GM13977 (cell line): Measurements from ENCODE around the gene SLC23A1.

Source experiments
- DNase-seq: peaks from one replicate; pipeline ENCODE4 v3.0.0; 2012; ENCODE audit warnings: low spot score
- in situ Hi-C: fragments of 300-500 bp; cut with MboI; formaldehyde crosslinking; loops from one replicate; pipeline ENCODE4 v1.12.0; 2022; ENCODE audit warnings: low sequenced_read_pairs, low pct_unique_long_range_greater_than_20kb, mixed read lengths, inconsistent platforms; ENCODE audit not compliant: unreplicated experiment
- TF ChIP-seq, protein P1 (sequence below): IDR thresholded peaks from 2 replicates; pipeline ENCODE4 v1.5.1; 2012; ENCODE audit warnings: mild to moderate bottlenecking, control low read depth; ENCODE audit not compliant: insufficient read depth; ENCODE audit errors: extremely low read depth, missing control alignments

The SLC23A1 gene

GRCh38 chr5:139379626-139380449 lies 3.3 kb downstream of the SLC23A1 start:
- no peak for DNase-seq
- TF ChIP-seq, protein P1, sequence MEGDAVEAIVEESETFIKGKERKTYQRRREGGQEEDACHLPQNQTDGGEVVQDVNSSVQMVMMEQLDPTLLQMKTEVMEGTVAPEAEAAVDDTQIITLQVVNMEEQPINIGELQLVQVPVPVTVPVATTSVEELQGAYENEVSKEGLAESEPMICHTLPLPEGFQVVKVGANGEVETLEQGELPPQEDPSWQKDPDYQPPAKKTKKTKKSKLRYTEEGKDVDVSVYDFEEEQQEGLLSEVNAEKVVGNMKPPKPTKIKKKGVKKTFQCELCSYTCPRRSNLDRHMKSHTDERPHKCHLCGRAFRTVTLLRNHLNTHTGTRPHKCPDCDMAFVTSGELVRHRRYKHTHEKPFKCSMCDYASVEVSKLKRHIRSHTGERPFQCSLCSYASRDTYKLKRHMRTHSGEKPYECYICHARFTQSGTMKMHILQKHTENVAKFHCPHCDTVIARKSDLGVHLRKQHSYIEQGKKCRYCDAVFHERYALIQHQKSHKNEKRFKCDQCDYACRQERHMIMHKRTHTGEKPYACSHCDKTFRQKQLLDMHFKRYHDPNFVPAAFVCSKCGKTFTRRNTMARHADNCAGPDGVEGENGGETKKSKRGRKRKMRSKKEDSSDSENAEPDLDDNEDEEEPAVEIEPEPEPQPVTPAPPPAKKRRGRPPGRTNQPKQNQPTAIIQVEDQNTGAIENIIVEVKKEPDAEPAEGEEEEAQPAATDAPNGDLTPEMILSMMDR, result no peak
- in situ Hi-C loops, result no loop called here

DNA sequence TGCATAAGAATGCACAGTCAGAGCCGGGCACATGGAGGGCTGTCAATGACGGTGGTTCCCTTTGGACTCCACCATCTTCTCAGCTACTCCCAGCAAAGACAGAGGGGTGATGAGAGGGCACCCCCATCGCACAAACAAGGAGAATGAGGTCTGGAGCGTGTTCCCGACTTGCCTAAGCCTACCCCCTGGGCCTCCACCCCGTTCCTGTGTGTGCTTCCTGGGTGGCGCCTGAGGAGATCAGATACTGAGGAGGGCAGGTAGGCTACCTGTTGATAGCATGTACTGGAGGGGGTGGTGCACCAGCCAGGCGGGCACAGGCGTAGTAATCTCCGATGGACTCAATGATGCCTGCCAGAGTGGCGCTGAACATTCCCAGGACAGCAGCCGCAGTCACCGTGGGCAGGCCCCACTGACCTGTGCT lies 4.1 kb downstream of the SLC23A1 start:
- DNase-seq, result no peak
- TF ChIP-seq, protein P1, result no peak
- in situ Hi-C loops, result no loop called here

- DNase-seq, result no peak
- in situ Hi-C loops, result no loop called here
- TF ChIP-seq, protein P1, result no peak
Measured at GRCh38 chr5:139378101-139378825, 4.8 kb downstream of the SLC23A1 start.

- TF ChIP-seq, protein P1, result no peak
- in situ Hi-C loops, result no loop called here
- no peak for DNase-seq
Measured at GRCh38 chr5:139377226-139377625, 5.9 kb downstream of the SLC23A1 start.

GRCh38 chr5:139376364-139376763 lies 6.7 kb downstream of the SLC23A1 start:
- DNase-seq, result no peak
- in situ Hi-C loops, result no loop called here

GRCh38 chr5:139374909-139375308 lies 8.2 kb downstream of the SLC23A1 start:
- TF ChIP-seq, protein P1, result no peak
- no peak for DNase-seq
- in situ Hi-C loops, result no loop called here

More at GRCh38 chr5:139376364-139376763, 6.7 kb downstream of the SLC23A1 start:
- TF ChIP-seq, protein P1, result no peak
